ENCODE results near the gene RASSF8.

Gene RASSF8

DNA sequence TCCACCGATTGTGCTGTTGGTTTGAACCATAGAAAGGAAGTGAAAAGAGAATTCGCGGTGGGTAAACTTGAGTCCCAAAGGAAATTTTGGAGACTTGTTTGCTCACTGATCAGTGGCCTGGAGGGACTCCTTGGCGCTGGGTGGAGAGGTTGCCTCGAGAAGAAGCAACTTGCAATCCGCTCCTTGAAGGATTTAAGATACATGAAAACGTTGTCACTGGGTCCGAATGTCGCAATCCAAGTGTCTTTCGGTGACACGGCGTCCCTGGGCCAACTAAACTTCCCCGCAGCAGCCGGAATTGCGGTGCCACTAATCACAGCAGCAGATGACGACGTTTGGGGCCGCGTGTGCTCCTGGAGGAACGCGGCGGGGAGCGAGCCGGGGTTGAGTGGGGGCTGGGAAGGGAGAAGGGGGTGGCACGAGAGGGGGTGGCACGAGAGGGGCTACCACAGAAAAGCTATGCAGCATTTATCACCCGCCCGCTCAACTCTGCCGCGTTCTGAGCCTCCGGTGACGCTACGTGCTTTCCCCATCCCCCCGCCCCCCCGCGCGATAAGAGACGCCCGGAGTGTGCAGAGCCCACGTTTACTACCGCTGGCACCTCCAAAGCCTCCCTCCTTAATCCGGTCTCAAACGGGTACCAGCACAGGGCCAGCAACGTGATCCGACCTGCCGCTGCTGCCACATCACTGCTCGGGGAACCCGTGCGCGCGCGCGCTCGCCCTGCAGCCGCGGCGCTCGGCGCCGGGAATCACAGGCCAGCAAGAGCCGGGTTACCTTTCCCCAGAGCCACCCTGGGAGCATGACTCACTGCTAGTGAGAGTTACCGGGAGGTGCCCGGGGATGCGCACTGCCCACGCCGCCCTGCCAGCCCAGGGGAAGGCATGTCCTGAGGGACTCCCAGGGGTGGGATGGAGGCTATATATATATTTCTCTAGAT lies 167.2 kb downstream of the RASSF8 start:
- H3K4me3 ChIP-seq (replicated peaks; ENCODE audit: low read depth, low read length) = peak overlapping the region; percentile 71
- peak; percentile 72 for DNase-seq (ENCODE audit: low read depth)
- TF ChIP-seq, protein P1, sequence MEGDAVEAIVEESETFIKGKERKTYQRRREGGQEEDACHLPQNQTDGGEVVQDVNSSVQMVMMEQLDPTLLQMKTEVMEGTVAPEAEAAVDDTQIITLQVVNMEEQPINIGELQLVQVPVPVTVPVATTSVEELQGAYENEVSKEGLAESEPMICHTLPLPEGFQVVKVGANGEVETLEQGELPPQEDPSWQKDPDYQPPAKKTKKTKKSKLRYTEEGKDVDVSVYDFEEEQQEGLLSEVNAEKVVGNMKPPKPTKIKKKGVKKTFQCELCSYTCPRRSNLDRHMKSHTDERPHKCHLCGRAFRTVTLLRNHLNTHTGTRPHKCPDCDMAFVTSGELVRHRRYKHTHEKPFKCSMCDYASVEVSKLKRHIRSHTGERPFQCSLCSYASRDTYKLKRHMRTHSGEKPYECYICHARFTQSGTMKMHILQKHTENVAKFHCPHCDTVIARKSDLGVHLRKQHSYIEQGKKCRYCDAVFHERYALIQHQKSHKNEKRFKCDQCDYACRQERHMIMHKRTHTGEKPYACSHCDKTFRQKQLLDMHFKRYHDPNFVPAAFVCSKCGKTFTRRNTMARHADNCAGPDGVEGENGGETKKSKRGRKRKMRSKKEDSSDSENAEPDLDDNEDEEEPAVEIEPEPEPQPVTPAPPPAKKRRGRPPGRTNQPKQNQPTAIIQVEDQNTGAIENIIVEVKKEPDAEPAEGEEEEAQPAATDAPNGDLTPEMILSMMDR (IDR thresholded peaks at IDR 0.05; ENCODE audit: low read length, missing control alignments) = no peak

DNA sequence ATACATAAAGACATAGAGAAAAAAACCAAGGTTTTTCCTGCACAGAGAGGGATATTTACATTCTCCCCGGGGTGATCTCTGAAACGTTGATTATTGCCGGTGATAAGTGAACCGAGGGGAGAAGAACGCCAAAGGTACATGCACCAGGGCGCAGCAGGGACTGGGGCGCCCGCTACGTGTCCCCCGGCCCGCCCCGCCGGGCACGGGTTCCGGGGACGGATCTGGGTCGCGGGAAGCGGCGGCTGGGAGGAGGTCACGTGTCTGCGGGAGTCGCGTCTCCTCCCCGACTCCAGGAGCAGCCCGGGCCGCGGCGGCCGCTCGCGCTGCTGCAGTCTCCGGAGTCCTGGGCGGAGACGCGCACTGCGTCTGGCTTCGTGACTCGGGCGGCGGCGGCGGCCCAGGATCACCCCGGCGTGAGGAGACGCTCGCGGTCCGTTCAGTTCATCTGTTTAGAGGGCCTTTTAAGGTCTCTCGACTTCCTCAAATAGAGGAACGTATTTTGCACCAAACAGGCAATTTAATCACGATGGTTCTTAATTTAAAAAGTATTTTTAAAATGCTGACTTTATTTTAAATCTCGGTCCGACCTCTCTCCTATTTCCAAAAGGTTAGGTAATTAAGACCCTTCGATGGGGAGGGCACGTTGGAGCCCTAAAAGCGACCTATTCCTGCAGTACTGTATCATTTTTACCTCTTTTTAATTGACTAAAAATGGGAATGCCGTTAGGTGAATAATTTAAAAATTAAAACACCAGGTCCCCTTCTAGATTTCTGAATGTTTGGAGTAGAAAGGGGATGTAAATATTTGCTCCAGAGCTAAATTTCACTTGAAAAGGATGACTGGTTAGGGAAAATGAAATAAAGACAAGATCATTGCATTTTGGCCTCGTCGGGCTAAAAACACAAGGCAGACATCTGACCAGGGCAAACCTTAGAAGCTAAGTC lies 168.1 kb downstream of the RASSF8 start:
- peak; percentile 83 for DNase-seq (ENCODE audit: low read depth)
- peak overlapping the region; percentile 71 for H3K4me3 ChIP-seq (replicated peaks; ENCODE audit: low read depth, low read length)
- TF ChIP-seq, protein P1 (IDR thresholded peaks at IDR 0.05; ENCODE audit: low read length, missing control alignments) = no peak

DNA sequence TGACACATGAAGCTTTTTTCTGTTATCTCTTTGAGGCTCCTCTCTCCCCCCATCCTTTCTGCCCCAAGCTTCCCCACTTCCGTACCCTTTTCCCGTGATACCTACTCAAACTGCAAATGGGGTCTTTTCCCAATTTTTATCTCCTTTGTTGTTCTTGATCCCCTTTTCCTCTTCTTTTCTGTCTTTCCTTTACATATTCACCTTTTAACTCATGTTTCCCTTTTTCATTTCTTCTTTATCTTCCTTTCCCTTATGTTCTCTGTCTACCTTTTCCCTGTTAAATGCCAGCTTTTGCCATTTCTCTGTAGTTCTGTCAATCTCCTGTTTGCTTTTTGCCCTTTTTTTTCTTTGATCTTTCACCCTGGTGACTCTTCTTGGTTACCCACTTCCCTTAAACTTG lies 168.9 kb downstream of the RASSF8 start:
- no peak for DNase-seq (ENCODE audit: low read depth)
- TF ChIP-seq, protein P1 (IDR thresholded peaks at IDR 0.05; ENCODE audit: low read length, missing control alignments) = no peak
- no peak overlapping the region for H3K4me3 ChIP-seq (replicated peaks; ENCODE audit: low read depth, low read length)

DNA sequence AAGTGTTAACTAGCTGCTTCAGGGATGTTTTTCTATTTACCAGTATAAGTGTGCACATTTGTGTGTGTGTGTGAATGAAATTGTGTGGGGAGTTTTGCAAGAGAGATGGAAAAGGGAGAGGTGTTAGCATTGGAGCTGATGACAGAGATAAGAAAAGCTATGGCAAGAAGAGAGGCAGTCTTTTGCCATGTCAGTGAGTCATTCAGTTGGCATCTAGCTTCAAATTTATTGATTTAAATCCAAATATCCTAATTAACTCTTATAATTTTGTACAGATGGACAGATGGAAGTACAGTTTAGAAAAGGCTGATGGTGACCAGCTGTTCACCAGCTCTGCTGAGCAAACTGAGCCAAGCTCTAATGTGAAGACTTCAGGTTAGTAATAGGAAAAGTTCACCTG lies 169.7 kb downstream of the RASSF8 start:
- TF ChIP-seq, protein P1 (IDR thresholded peaks at IDR 0.05; ENCODE audit: low read length, missing control alignments) = no peak
- DNase-seq (ENCODE audit: low read depth) = no peak
- no peak overlapping the region for H3K4me3 ChIP-seq (replicated peaks; ENCODE audit: low read depth, low read length)
